ENCODE measurements around the gene PNPLA6. TPM values are rescaled to one million over a fixed set of nuclear protein-coding genes. Genes with fewer than 3 reads are reported as not detected.

The PNPLA6 gene
- total and polyA plus RNA-seq, 2 of the 13 experiments (the other 11 are each of a cell fraction or from before 2014, with no cell fraction given) = 24.9 to 28.2 TPM

DNA sequence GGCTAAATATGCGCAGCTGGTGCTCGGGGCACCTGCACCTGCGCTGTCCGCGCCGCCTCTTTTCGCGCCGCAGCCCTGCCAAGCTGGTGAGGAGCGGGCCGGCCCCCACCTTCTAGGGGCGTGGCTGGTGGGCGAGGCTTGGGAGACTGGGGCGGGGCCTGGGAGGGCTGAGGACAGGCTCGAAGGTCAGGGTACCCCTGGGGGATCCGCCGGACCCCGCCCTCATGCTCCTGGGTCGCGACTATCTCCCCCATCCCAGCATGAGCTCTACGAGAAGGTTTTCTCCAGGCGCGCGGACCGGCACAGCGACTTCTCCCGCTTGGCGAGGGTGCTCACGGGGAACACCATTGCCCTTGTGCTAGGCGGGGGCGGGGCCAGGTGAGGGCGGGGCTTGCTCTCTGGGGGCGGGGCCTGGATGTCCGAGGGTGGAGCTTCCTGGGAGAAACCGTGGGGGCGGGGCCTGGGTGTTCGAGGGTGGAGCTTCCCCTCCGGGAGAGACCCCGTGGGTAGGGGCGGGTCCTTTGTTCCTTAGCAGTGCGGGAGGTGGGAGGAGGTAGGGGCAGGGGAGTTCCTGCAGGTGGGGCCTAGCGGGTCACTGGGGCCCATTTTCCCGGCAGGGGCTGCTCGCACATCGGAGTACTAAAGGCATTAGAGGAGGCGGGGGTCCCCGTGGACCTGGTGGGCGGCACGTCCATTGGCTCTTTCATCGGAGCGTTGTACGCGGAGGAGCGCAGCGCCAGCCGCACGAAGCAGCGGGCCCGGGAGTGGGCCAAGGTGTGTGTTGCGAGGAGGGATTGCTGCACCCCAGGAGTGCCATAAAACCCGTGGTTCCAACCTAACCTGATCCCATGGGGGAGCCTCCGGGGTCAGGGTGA is 19.7 kb downstream of the PNPLA6 start:
- peaks cover 1 to 4% of the 10 kb centered on the region in 2 experiments; a peak in 3 of 5 replicates for H3K36me3 ChIP-seq (replicated peaks in 1 of 2; ENCODE audit: control insufficient read depth in 1 of 2, insufficient read depth in 2 of 2, low read length in 2 of 2)
- intact Hi-C loops (cut with micrococcal nuclease; ENCODE audit: unreplicated experiment) = no loop called here
- H2AFZ ChIP-seq (ENCODE audit: low read length) = no peak overlapping the region
- H3K9ac ChIP-seq (ENCODE audit: insufficient read depth, low read depth, low read length) = no peak overlapping the region
- TF ChIP-seq, protein P1, sequence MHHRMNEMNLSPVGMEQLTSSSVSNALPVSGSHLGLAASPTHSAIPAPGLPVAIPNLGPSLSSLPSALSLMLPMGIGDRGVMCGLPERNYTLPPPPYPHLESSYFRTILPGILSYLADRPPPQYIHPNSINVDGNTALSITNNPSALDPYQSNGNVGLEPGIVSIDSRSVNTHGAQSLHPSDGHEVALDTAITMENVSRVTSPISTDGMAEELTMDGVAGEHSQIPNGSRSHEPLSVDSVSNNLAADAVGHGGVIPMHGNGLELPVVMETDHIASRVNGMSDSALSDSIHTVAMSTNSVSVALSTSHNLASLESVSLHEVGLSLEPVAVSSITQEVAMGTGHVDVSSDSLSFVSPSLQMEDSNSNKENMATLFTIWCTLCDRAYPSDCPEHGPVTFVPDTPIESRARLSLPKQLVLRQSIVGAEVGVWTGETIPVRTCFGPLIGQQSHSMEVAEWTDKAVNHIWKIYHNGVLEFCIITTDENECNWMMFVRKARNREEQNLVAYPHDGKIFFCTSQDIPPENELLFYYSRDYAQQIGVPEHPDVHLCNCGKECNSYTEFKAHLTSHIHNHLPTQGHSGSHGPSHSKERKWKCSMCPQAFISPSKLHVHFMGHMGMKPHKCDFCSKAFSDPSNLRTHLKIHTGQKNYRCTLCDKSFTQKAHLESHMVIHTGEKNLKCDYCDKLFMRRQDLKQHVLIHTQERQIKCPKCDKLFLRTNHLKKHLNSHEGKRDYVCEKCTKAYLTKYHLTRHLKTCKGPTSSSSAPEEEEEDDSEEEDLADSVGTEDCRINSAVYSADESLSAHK (CRISPR knock-in tag; IDR thresholded peaks at IDR 0.05; ENCODE audit: borderline replicate concordance) = no peak
- no peaks in the 10 kb centered on the region for H3K4me1 ChIP-seq (ENCODE audit: insufficient read depth, low read length)
- in situ Hi-C loops (cut with HindIII; ENCODE audit: extremely low pct_ligation_motif_present, low pct_unique_long_range_greater_than_20kb) = no loop called here
- no peaks in the 10 kb centered on the region for H3K9me3 ChIP-seq (ENCODE audit: low read length)
- no peak overlapping the region for H3K4me3 ChIP-seq (replicated peaks in 1 of 3; ENCODE audit: insufficient read depth in 1 of 3, low read depth in 2 of 3, low read length in 3 of 3)
- H3K27ac ChIP-seq (ENCODE audit: extremely low read length, insufficient read depth, low read length) = no peak overlapping the region
- CTCF ChIA-PET (ENCODE audit: low intra/inter-chr PET ratio, low total read pairs) = no interaction called here
- no peak for ATAC-seq
- no peak overlapping the region for H3K4me2 ChIP-seq (ENCODE audit: low read depth, low read length)
- POLR2A ChIA-PET = no interaction called here
- WGBS (ENCODE audit: low lambda C conversion rate) = 86% methylated on average over 35 of the region's 62 CpGs
- no peaks in the 10 kb centered on the region for H3K79me2 ChIP-seq (ENCODE audit: insufficient read depth, low read length)
- H3K27me3 ChIP-seq (ENCODE audit: control insufficient read depth in 1 of 2, insufficient read depth in 2 of 2, low read length in 2 of 2) = no peaks in the 10 kb centered on the region
- no peak for FAIRE-seq
- BruUV-seq (replicated peaks) = no TSS peak
- H4K20me1 ChIP-seq (ENCODE audit: insufficient read depth, low read length) = no peaks in the 10 kb centered on the region
- DNase-seq (ENCODE audit: low spot score) = no peak

DNA sequence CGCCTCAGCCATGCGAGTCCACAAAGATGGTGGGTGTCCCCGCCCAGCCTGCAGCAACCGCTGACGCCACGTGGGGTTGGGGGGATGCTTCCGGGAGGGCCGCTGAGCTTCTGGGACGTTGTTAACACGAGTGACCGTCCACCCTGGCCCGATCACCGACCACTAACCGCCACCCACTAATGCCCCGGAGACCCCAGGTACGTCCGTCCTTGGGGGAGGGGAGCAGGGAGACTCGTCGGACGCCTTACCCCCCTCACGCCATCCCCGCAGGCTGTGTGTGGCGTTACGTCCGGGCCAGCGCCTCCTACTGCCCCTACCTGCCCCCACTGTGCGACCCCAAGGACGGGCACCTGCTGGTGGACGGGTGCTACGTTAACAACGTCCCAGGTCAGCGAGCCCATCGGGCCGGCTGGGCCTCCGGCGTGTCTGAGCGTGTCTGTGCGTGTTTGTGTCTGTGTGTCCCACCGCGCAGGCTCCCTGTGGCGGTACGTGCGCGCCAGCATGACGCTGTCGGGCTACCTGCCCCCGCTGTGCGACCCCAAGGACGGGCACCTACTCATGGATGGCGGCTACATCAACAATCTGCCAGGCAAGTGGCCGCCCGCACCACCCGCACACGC is 21.3 kb downstream of the PNPLA6 start:
- no peak for FAIRE-seq
- no TSS peak for BruUV-seq (replicated peaks)
- Histone ChIP-seq H3K9me3 (ENCODE audit: low read length) (no peaks in the 10 kb centered on the region), H2AFZ (ENCODE audit: low read length) (no peak overlapping the region), H3K4me3 (replicated peaks in 1 of 3; ENCODE audit: insufficient read depth in 1 of 3, low read depth in 2 of 3, low read length in 3 of 3) (no peak overlapping the region), H3K27me3 (ENCODE audit: control insufficient read depth in 1 of 2, insufficient read depth in 2 of 2, low read length in 2 of 2) (no peaks in the 10 kb centered on the region), H3K79me2 (ENCODE audit: insufficient read depth, low read length) (no peaks in the 10 kb centered on the region), H3K27ac (ENCODE audit: extremely low read length, insufficient read depth, low read length) (no peak overlapping the region), H4K20me1 (ENCODE audit: insufficient read depth, low read length) (no peaks in the 10 kb centered on the region), H3K9ac (ENCODE audit: insufficient read depth, low read depth, low read length) (no peak overlapping the region), H3K36me3 (replicated peaks in 1 of 2; ENCODE audit: control insufficient read depth in 1 of 2, insufficient read depth in 2 of 2, low read length in 2 of 2) (peaks cover 1 to 4% of the 10 kb centered on the region in 2 experiments; a peak in 3 of 5 replicates), H3K4me2 (ENCODE audit: low read depth, low read length) (no peak overlapping the region), H3K4me1 (ENCODE audit: insufficient read depth, low read length) (no peaks in the 10 kb centered on the region)
- 98% methylated on average over 28 of the region's 54 CpGs for WGBS (ENCODE audit: low lambda C conversion rate)
- ChIA-PET CTCF (ENCODE audit: low intra/inter-chr PET ratio, low total read pairs) (no interaction called here), POLR2A (no interaction called here)
- no peak for DNase-seq (ENCODE audit: low spot score)
- intact Hi-C loops (cut with micrococcal nuclease; ENCODE audit: unreplicated experiment) (no loop called here), in situ Hi-C loops (cut with HindIII; ENCODE audit: extremely low pct_ligation_motif_present, low pct_unique_long_range_greater_than_20kb) (no loop called here)
- no peak for ATAC-seq
- TF ChIP-seq, protein P2, sequence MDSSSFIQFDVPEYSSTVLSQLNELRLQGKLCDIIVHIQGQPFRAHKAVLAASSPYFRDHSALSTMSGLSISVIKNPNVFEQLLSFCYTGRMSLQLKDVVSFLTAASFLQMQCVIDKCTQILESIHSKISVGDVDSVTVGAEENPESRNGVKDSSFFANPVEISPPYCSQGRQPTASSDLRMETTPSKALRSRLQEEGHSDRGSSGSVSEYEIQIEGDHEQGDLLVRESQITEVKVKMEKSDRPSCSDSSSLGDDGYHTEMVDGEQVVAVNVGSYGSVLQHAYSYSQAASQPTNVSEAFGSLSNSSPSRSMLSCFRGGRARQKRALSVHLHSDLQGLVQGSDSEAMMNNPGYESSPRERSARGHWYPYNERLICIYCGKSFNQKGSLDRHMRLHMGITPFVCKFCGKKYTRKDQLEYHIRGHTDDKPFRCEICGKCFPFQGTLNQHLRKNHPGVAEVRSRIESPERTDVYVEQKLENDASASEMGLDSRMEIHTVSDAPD (CRISPR knock-in tag; IDR thresholded peaks at IDR 0.05) = no peak
- TF ChIP-seq RFX3 (CRISPR knock-in tag; IDR thresholded peaks at IDR 0.05) (no peak), ZC3H13 (CRISPR knock-in tag; IDR thresholded peaks at IDR 0.05) (no peak), ZNF510 (CRISPR knock-in tag; IDR thresholded peaks at IDR 0.05; ENCODE audit: low read depth) (no peak), AGO2 (optimal IDR thresholded peaks at IDR 0.05; ENCODE audit: low read depth, low read length) (peak; percentile 31), SIX4 (CRISPR knock-in tag; IDR thresholded peaks at IDR 0.05) (no peak), HNRNPK (IDR thresholded peaks at IDR 0.05; ENCODE audit: low read depth, low read length, poor library complexity, severe bottlenecking) (peak; percentile 9)

All from HepG2 (cell line).